Adipocyte (in vitro differentiated cells): ENCODE data around the gene RRP1B.

Experiments used
- DNase-seq: peaks from one replicate; pipeline ENCODE4 v3.0.0-alpha.2; 2015; ENCODE audit warnings: low read depth
- H3K27me3 ChIP-seq: replicated peaks from 2 replicates; pipeline ENCODE4 v1.7.0; 2013; ENCODE audit warnings: mild to moderate bottlenecking, low read length, moderate library complexity; ENCODE audit not compliant: control insufficient read depth, insufficient read depth
- H3K36me3 ChIP-seq: 2 replicates; pipeline ENCODE4 v1.7.0; 2013; ENCODE audit warnings: low read length, mild to moderate bottlenecking, moderate library complexity; ENCODE audit not compliant: control insufficient read depth, insufficient read depth, severe bottlenecking
- H3K4me1 ChIP-seq: 2 replicates; pipeline ENCODE4 v1.7.0; 2013; ENCODE audit warnings: mild to moderate bottlenecking, low read length, moderate library complexity; ENCODE audit not compliant: control insufficient read depth, insufficient read depth
- H3K4me3 ChIP-seq: 2 replicates; pipeline ENCODE4 v1.7.0; 2013; ENCODE audit warnings: mild to moderate bottlenecking, low read length, moderate library complexity
- H3K9ac ChIP-seq: 2 replicates; pipeline ENCODE4 v1.7.0; 2013; ENCODE audit warnings: mild to moderate bottlenecking, low read length, moderate library complexity
- H3K9me3 ChIP-seq: 2 replicates; pipeline ENCODE4 v1.7.0; 2013; ENCODE audit warnings: mild to moderate bottlenecking, low read length, moderate library complexity; ENCODE audit not compliant: control insufficient read depth

Gene RRP1B

DNA sequence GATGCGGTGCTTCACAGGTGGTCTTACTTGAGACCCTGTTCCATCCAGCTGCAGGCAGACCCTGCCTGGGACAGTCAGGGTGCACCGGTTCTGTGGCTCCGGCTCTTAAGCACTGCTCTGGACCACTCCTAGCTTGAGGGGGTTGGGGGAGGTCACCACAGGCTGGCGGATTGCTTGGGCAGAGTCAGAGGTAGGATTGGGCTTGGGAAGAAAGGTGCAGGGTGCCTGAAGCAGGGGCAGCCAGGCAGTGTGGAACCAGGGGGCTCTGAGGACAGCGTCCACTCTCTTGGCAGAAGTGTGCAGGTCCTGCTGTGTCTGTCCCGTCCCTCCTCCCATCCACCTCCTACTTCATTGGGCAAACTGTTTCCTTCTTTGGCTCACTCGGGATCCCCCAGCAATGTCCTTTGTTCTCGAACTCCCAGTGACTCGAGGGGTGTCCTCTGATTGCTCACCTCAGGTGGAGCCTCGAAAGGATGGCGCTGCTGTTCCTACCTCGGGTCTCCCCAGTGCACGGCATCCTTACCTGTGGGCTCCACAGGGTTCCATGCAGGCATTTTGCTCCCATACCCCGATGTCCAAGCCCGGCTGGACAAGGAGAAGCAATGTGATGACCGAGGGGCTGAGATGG lies 61.3 kb downstream of the RRP1B start:
- Histone ChIP-seq H3K27me3 (no peaks in the 10 kb centered on the region), H3K4me3 (peak overlapping the region; percentile 97), H3K9ac (peak overlapping the region; percentile 96), H3K4me1 (peaks cover 27% of the 10 kb centered on the region), H3K36me3 (peaks cover 19% of the 10 kb centered on the region), H3K9me3 (no peaks in the 10 kb centered on the region)
- DNase-seq, result no peak

- Histone ChIP-seq H3K9me3 (no peaks in the 10 kb centered on the region), H3K9ac (peak overlapping the region; percentile 96), H3K4me3 (peak overlapping the region; percentile 97), H3K4me1 (peaks cover 33% of the 10 kb centered on the region), H3K36me3 (peaks cover 19% of the 10 kb centered on the region), H3K27me3 (no peaks in the 10 kb centered on the region)
- DNase-seq, result peak; percentile 33
These were observed 61.8 kb downstream of the RRP1B start for GRCh38 chr21:43721206-43721605.

GRCh38 chr21:43721939-43722338 lies 62.6 kb downstream of the RRP1B start:
- H3K36me3 ChIP-seq, result peaks cover 19% of the 10 kb centered on the region
- H3K4me3 ChIP-seq, result peak overlapping the region; percentile 97
- no peaks in the 10 kb centered on the region for H3K9me3 ChIP-seq
- H3K4me1 ChIP-seq, result peaks cover 40% of the 10 kb centered on the region
- no peak overlapping the region for H3K9ac ChIP-seq
- DNase-seq, result no peak
- no peaks in the 10 kb centered on the region for H3K27me3 ChIP-seq

DNA sequence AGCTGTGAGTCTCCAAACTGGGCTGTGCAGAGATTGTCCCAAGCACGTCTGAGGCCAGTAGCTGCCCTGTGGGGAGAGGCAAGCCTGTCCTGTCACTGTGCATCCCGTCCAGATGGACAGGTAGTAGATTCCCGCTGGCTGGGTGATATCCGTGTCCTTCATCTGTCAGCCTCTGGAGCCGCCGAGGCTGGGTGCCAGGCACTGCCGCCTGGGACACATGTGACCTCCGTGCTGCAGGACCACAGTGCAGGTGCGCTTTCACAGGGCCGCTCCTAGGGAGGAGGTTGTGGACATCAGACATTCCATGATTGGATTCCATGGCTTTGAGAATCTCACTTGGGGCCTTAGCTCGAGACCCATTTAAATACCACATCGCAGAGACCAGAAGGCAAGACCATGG lies 64.3 kb downstream of the RRP1B start:
- no peak overlapping the region for H3K9ac ChIP-seq
- no peak for DNase-seq

GRCh38 chr21:43726686-43727518 lies 67.5 kb downstream of the RRP1B start:
- Histone ChIP-seq H3K9me3 (no peaks in the 10 kb centered on the region), H3K9ac (peak overlapping the region; percentile 86), H3K4me1 (peaks cover 53% of the 10 kb centered on the region), H3K36me3 (peaks cover 24% of the 10 kb centered on the region), H3K4me3 (no peak overlapping the region), H3K27me3 (no peaks in the 10 kb centered on the region)
- DNase-seq, result no peak

More for the DNA sequence above, 64.3 kb downstream of the RRP1B start:
- Histone ChIP-seq H3K4me3 (no peak overlapping the region), H3K27me3 (no peaks in the 10 kb centered on the region), H3K4me1 (peaks cover 55% of the 10 kb centered on the region), H3K9me3 (no peaks in the 10 kb centered on the region), H3K36me3 (peaks cover 19% of the 10 kb centered on the region)

GRCh38 chr21:43727519-43728153 lies 68.3 kb downstream of the RRP1B start:
- peak; percentile 42 for DNase-seq

GRCh38 chr21:43728154-43728466 lies 68.8 kb downstream of the RRP1B start:
- Histone ChIP-seq H3K4me1 (peaks cover 60% of the 10 kb centered on the region), H3K27me3 (no peaks in the 10 kb centered on the region), H3K9ac (peak overlapping the region; percentile 86), H3K36me3 (peaks cover 21% of the 10 kb centered on the region), H3K4me3 (peak overlapping the region; percentile 73), H3K9me3 (no peaks in the 10 kb centered on the region)
- no peak for DNase-seq

More at GRCh38 chr21:43727519-43728153, 68.3 kb downstream of the RRP1B start:
- peak overlapping the region; percentile 73 for H3K4me3 ChIP-seq
- no peaks in the 10 kb centered on the region for H3K9me3 ChIP-seq
- H3K4me1 ChIP-seq, result peaks cover 56% of the 10 kb centered on the region
- no peaks in the 10 kb centered on the region for H3K27me3 ChIP-seq
- peaks cover 21% of the 10 kb centered on the region for H3K36me3 ChIP-seq
- peak overlapping the region; percentile 86 for H3K9ac ChIP-seq

DNA sequence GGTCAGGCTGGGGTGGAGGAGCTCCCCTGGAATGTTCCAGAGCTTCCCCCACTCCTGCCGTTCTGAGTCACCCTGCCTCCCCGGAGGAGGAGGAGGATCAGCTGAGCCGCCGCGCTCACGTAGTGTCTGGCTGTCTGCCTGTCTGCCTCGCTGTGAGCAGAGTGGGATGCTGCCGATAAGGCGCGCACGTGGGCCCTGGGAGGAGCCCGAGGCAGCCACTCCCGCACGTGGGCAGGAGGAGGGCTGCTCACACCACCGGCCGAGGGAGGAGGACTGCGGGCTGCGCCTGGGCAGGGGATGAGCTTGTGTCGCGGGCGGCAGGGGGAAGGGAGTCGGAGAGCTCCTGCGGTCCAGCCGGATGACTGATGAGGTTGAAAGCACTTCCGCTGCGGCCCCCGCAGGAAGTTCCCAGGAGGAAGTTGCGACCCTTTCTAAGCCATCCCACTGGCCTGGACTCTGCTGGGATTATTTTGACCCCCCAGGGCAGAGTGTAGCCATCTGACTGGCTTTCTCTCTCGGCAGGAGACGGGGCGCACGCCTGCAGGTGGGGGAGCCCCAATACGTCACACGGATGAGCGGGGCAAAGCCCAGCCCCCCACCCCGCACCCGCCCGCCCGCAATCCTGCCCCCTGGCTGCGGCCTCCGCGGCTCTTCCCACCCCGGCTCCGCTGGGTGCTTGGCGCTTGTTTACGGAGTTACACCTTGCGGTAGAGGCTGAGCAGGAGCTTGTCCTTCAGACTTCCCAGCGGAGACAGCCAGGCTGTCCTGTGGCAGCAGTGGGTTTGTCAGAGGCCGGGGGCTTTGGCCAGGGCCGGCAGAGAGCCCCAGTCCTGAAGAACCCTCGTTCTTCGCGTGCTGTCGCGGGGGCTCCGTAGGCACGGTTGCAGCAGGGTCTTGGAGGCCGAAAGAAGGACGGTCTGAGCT lies 69.4 kb downstream of the RRP1B start:
- Histone ChIP-seq H3K27me3 (no peaks in the 10 kb centered on the region), H3K9ac (peak overlapping the region; percentile 86), H3K4me3 (peak overlapping the region; percentile 73), H3K36me3 (peaks cover 15% of the 10 kb centered on the region), H3K4me1 (peaks cover 66% of the 10 kb centered on the region), H3K9me3 (no peaks in the 10 kb centered on the region)
- peak; percentile 98 for DNase-seq

GRCh38 chr21:43731476-43731875 lies 72.1 kb downstream of the RRP1B start:
- Histone ChIP-seq H3K27me3 (no peaks in the 10 kb centered on the region), H3K4me1 (peaks cover 72% of the 10 kb centered on the region), H3K4me3 (peak overlapping the region; percentile 60), H3K36me3 (peaks cover 12% of the 10 kb centered on the region), H3K9ac (peak overlapping the region; percentile 64), H3K9me3 (no peaks in the 10 kb centered on the region)
- DNase-seq, result no peak

- Histone ChIP-seq H3K4me3 (peak overlapping the region; percentile 60), H3K36me3 (peaks cover 17% of the 10 kb centered on the region), H3K4me1 (peaks cover 71% of the 10 kb centered on the region), H3K27me3 (no peaks in the 10 kb centered on the region), H3K9ac (peak overlapping the region; percentile 69), H3K9me3 (no peaks in the 10 kb centered on the region)
- no peak for DNase-seq
These were observed 72.7 kb downstream of the RRP1B start for GRCh38 chr21:43731891-43732711.
